HPDE6-E6E7 (cell line): Measurements from ENCODE around the gene DCLRE1B.

Source experiments
- DNase-seq: peaks from one replicate; pipeline ENCODE4 v3.0.0; 2011; ENCODE audit warnings: missing footprints; ENCODE audit errors: extremely low spot score

DCLRE1B gene

DNA sequence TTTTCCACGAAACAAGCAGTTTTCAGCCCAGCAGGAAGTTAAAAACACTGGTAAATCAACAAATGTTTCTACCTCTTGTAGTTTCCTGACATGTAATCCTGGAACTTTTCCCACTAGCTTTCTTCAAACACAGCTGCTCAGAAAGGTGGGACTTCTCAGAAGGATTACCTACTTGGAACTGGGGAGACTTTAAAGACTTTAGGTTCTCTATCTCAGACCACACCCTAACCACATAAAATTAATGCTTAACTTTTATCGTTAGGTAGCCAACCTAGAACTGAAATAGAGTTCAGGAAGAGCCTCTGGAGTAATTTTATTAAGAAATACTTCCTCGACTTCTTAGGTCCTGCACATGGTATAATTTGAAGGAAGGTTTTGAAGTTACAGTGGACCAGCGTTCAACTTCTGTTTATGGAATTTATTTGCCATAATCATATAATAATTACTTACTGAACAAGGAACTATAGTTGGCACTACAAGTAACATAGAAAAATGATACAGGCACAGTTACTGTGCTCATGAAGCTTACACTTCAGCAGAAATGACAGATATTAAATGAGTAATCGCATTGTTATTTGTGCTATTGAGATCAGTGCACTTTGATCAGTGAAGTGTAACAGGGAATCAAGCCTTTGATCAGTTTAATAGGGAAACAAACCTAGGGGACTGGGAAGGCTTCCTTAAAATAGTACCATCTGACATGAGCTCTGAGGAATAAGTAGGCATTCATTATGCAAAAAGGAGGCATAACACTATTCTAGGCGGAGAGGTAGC lies 17.5 kb upstream of the DCLRE1B start, which contains the start of gene BCL2L15:
TSS of gene BCL2L15 (minus strand) at position 180 of the 774 bp plus-strand sequence. CDS start 206 bp downstream, outside the sequence.
- no peak for DNase-seq

DNA sequence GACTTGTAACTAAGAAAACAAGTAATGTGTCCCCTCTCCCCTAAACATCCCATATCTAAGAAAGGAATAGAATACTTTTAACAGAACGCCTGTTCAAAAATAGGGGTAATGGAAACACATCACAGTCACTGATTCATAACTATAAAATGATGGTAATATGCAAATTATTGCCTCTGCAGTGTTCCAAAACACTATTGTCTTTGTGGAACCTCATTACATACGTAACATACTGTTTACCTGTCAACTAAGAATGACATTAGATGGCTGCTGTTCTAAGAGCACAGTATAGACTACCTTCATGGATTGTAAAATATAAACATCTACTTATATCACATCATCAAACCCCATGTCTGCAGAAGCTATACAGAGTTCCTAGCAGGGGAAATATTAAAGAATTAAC lies 14.3 kb upstream of the DCLRE1B start:
- DNase-seq = no peak

DNA sequence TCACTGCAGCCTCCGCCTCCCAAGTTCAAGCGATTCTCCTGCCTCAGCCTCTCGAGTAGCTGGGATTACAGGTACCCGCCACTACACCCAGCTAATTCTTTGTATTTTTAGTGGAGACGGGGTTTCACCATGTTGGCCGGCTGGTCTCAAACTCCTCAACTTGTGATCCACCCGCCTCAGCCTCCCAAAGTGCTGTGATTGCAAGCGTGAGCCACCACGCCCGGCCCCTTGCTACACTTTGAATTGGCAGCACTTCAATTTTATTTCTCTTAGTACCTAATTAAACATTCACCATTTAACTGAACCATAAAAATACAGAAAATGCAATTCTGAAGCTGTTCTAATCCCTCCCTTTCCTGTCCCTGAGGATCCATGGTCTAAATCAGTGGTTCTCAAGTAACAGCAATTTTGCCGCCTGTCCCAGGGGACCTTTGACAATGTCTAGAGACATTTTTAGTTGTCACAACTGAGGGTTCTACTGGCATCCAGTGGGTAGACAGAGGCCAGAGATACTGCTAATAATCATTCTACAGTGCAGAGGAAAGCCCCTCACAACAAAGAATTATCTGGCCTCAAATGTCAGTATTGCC lies 13.4 kb upstream of the DCLRE1B start:
- no peak for DNase-seq

DNA sequence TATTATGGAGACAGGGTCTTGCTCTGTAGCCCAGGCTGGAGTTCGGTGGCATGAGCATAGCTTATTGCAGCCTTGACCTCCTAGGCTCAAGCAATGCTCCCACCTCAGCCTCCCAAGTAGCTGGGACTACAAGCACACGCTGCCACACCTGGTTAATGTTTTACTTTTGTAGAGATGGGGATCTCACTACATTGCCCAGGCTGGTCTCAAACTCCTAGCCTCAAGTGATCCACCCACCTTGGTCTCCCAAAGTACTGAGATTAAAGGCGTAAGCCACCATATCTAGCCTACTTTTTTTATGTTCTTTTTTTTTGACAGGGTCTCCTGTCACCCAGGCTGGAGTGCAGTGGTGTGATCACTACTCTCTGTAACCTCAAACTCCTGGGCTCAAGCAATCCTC lies 11.9 kb upstream of the DCLRE1B start:
- no peak for DNase-seq

DNA sequence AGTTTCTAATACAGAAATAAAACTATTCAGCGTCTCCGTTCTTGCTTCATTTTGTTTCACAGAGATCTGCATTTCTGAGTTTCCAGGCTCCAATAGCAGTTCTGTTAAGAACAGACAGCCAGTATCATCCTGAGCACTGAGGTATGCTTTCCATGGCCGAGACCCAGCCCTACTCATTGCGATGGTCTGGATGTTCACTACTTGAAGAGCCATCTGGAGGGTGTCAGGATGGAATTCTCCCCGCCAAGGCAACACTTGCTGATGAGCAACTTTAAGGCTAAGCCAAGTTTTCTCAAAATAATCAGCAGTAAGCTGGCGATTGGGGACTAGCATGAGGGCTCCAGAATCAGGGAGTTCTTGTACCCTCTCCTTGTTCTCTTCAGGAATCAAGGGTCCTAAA lies 10.0 kb upstream of the DCLRE1B start:
- DNase-seq = no peak

DNA sequence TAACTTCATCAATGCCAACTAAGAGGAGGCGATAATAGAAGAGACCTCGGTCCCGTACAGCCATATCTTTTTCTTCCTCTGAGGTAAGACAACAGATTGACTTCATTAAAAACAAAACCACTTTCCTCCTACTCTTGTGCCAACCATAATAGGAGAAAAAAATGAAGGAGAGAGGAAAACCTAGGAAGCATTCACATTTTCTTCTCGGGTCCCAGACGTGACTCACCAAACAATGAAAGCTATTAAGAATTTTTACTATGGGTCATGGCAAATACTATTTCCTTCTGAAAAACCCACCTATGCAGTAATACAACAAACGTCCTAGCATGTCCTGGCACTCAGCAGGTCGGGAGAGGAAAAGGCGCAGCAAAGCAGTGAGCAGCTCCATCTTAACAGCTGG lies 9.2 kb upstream of the DCLRE1B start:
- DNase-seq = no peak

DNA sequence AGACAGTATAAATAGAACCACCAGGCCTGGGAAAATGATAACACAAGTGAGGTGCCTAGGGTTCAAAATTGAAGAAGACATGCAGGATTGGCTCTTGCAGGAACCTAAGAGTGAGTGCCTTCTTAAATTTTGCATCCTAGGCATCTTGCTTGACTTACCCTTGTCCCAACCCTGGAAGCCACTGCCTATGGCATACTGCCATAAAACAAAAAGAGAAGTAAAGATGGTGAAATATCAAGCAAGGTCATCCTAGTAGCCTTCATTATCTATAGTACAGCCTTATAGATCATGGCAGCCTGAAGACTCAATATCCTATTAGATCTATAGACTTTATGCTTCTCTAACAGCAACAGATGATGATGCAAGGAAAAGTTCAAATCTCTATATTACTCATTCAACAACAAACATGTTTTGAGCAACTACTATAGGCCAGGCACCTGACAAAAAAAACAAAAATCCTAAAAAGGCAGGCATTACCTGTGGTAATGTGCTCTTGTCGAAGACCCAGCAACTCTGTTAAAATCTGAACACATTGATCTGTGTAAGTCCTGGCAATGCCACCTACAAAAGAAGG lies 6.8 kb upstream of the DCLRE1B start:
- DNase-seq = no peak

DNA sequence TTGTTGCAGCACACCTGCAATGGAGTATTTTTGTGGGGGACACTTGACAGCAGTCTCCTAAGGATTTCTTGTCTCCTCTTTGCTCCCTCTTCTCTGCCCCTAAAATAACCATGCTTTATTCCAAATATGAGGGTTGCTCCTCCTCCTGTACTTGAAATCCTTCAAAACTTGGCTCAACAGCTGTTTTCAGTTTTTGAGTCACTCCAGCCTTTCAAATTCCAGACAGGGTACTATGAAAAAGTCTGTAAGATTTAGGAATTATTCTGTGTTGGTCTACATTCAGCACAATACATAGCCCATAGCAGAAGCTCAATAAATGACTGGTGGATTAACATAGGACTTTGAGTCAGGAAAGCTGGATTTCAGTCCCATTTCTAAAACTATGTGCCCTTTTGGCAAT lies 6.0 kb upstream of the DCLRE1B start:
- no peak for DNase-seq

DNA sequence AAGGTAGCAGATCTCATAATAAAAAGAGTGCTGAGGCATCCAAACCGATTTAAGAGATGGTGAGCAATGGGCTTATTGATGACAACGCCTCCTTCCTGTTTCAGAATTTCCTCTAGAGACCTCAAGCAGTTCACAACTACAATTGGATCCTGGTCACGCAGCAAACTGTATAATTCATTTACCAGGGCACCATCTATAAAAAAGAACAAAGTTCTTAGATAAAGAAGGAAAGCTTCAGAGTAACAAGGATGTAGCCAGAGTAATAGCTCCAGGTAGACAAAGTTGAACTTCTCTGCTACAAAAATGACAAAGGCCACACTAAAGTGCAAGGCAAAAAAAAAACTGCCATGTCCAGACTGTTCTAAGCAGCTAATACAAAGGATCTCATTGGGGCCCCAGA lies 3.9 kb upstream of the DCLRE1B start:
- DNase-seq = no peak

DNA sequence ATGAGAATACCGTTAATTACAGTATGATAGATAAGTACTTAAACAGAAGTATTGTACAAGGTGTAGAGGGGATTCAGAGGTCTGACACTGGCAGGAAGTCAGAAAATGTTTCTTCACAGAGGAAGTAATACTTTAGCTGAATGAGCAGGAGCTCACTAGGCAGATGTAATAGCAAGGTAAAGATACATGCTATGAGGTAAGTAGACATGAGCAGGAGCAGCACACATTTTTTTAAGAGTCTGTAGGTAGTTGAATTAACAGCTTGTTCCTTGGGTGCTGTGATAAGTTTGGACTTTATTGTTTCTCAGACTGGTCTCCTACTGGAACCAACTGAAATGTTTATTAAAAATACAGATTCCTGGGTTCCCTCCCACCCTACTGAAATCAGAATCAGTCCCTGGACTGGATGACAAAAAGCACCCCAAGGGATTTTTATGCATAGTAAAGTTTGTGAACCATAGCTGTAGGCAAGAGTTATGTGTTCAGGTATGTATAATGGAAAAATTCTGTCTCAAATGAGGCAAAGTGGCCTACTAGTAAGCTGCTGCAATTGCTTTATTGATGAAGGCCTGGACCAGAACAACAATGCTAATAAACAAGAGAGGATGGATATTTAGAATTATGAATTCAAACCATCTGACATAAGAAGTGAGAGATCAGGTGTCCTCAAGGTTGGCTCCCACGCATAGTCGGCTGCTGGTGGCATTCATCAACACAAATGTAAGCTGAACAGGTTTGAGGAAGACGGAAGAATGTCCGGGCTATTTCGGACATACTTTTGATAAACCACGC lies 1.4 kb upstream of the DCLRE1B start:
- no peak for DNase-seq

DNA sequence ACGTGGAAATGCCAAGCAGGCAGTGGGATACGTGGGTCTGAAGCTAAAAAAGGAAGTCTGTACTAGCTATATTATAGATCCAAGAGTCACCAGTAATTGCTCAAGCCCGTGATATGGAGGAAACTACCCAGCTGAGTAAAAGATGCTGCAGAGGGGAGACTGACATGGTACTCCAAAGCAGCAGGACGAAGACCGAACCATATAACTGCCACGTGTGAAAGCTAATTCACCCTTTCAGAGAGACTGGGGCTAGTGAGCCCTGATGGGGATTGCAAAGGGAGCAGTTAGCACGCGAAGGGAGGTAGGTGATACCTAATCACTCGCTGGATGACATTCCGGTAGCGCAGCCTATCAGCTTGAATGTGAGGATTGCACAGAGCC lies 843 bp upstream of the DCLRE1B start:
- DNase-seq = peak; percentile 40

DNA sequence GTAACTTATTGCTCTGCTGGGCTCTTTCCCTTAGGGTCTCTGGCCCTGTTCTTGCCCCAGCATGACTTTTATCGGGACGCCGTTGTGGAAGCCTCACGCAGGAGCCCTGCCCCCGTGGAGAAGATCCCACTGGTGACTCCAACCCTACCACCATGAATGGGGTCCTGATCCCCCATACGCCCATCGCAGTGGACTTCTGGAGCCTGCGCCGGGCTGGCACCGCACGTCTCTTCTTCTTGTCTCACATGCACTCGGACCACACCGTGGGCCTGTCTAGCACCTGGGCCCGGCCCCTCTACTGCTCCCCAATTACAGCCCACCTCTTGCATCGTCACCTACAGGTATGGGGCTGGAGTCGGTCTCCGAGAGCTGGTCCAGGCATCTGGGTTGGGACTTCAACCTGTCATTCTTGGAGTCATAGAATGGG lies 322 bp downstream of the DCLRE1B start:
- DNase-seq = no peak

DNA sequence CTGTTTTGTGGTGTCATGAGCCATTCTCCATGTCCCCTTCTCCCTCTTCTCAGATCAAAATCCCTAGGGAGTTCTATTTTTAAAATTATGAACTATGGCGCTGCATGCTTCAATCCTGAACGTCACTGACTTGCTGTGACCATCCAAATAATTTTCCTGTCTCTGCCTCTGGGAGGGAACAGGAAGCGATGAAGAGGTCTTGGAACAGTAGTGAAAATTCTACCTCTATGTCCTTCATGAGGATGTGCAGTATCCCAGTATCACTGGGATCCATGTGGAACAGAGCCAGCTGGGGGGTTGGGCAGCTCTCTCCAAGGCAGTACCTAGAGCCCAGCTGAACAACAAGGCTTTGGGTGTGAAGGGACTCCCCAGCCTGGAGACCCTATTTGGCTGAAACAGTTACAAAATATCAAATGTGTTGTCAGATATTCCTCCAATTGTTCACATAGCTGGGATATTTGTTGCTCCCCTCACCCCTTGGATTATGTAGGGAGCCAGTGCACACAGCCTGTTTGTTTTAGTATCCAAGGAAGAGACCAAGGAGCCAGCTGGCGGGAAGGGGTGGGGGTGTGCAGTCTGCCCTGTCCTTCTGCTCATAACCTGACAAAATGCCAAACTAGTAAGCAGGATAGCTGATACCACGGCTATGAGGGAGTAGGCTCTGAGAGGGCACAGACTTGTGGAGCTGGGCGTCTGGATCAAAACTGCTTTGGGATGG lies 7.6 kb downstream of the DCLRE1B start:
- DNase-seq = no peak

DNA sequence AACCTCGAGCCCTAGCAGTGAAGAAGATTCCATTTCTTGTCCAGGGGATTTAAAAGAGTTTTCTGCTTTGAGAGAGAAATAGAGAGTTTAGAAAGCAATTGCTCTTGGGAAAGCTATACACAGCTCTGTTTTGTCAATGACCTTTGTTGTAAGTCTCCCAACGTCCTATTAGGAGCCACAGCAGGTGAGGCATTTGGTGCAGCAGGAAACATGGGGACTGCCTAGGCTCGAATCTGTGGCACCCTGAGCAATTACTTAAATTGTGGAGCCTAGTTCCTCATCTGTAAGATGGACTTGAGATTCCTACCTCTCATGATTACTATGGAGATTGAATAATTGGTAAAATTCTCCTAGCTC lies 8.2 kb downstream of the DCLRE1B start:
- DNase-seq = no peak

DNA sequence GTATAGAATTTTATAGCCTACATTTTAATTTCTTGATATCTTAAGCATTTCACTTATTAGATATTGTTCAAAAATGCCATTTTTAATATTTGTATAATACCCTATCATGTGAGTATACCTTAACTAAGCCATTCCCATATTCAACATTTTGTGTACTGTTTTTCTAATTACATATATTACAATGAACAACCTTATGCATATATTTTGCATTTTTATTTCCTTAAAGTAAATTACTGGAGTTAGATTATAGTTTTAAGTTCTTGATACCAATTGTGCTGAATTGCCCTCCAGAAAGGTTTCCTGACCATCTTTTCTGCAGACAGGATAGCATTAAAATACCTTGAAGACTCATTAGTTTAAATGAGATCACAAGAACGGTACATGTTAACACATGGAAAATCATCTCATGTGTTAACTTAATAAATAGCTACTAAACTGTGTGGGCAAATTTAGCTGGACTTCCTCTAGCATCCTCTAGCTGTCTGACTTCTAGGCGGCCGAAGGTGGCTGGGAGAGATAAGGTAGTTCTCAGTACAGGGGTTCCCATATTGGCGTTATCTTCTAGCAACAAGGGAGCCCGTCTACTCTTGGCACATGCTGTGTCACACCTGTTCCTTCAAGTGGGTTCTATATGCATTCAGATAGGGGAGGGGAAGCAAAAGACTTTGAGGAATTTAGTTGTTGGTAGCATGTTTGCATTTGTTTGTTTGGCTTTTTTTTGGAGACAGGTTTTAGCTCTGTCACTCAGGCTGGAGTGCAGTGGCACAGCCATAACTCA lies 8.9 kb downstream of the DCLRE1B start:
- no peak for DNase-seq

DNA sequence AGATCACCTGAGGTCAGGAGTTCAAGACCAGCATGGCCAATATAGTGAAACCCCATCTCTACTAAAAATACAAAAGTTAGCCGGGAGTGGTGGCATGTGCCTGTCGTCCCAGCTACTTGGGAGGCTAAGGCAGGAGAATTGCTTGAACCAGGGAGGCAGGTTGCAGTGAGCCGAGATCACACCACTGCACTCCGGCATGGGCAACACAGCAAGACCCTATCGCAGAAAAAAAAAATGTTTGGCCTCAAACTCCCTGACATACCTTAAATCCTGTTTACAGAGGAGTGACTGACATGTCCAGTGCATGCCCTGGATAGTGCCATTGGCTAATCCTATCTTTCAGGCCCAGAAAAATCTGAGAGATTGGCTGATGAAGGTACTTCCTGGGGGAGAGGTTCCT lies 11.8 kb downstream of the DCLRE1B start:
- no peak for DNase-seq

DNA sequence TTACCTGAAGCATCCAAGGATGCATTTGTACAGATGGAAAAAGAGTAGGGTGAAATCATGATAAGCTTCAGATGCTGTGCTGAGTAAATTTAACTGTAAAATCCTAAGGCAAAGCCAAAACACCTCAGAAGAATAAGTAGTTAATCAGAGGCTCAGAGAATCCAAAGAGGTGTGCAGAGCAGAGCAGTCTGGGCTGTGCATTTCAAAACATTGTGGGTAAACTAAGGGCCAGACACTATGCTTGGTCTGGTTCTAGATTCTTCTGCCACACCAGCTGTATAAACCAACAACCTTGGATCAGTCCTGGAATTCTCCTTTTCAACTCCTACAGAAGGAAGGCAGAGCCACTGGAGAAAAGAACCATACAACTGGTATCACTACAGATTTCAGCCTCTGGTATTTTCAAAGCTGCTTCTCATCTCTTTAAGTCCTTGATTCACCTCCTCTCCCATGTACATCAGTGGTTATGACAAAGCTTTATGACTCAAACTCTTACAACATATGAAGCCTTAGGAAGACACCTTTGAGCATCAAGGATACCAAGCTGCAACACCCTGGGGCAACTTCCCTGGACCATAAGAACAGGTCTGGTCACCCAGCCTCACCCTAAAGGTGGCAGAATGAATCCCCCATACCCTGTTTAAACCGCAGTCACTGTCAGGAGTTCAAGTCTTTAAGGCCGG lies 12.4 kb downstream of the DCLRE1B start:
- DNase-seq = peak; percentile 66

DNA sequence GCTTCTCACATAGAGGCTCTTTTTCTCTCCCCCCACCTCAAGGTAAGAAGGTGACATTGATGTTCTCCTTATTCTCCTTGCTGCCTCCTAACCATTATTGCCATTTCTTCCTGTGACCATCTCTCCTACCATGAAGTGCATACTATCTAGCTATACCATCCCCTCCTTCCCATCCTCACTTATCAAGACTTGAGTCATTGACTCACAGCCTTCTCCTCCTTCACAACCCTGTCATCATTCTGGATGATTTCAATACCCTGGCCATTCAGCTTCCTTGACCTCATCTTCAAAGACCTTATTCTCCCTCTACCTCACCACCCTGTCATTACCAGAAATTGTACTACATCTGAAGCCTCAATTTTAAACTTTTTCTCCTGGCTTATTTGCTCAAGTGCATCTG lies 13.1 kb downstream of the DCLRE1B start:
- no peak for DNase-seq

DNA sequence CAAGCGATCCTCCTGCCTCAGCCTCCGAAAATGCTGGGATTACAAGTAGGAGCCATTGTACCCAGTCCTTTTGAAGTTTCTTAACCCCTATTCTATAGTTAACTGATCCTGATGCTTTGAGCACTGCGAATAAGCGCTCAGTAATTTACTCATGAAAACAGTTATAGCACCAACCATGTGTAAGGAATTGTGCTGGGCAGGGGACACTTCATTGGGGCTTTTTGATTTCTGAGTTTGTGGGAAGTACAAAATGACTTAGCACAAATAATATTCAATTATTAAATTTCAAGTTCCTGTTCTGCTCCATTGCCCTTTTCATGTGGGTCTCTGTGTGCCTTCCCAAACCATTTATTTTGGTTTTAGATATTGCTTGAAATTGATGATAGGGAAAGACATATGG lies 17.8 kb downstream of the DCLRE1B start:
- DNase-seq = no peak

DNA sequence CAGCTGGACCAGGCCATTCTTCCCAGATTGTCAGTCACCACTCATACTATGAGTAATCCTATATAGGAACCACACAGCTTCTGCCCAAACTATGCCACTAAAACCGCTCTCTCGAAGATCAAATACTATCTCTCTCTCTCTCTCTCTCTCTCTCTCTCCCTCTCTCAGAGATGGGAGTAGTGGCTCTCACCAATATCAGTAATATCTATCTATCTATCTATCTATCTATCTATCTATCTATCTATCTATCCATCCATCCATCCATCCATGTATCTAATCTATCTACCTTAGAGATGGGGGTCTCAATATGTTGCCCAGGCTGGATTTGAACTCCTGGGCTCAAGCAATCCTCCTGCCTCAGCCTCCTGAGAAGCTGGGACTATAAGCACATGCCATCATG lies 19.3 kb downstream of the DCLRE1B start:
- no peak for DNase-seq
